ENCODE results near the gene PTPRB. TPM values are rescaled to one million over a fixed set of nuclear protein-coding genes. Genes with fewer than 3 reads are reported as not detected.
"Not testable (repeated sequence)": the region's sequence is repeated elsewhere in the genome, so short reads cannot be mapped to it uniquely, and the experiment has no call there.

Gene PTPRB
- total and polyA plus RNA-seq, 2 donors (not counting 3 experiments of a cell fraction or from before 2014, with no cell fraction given) = 64.1 to 151 TPM

DNA sequence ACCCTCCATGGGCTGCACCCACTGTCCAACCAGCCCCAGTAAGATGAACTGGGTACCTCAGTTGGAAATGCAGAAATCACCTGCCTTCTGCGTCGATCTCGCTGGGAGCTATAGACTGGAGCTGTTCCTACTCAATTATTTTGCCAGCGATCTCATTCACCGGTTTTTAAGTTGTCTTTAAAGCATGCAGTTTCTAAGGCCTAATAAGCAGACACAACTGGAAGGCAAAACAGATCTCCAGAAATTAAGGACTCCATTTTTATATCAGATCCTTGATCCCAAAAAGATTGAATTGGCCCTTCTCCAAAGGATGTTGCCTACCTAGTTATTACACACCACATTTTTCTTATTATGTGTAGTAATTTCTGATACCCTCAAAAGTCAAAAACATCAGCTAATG is 139.7 kb downstream of the PTPRB start:
- Histone ChIP-seq H3K9ac (replicated peaks; ENCODE audit: extremely low read depth, insufficient read depth, low read length) (no peak overlapping the region), H3K27me3 (ENCODE audit: control insufficient read depth in 2 of 2, insufficient read depth in 2 of 2, low read length in 2 of 2) (no peaks in the 10 kb centered on the region), H2AFZ (ENCODE audit: low read depth, low read length) (no peak overlapping the region), H3K79me2 (ENCODE audit: control insufficient read depth, insufficient read depth, low read length) (no peaks in the 10 kb centered on the region), H3K4me1 (ENCODE audit: control insufficient read depth, extremely low read depth, insufficient read depth, low read length) (no peaks in the 10 kb centered on the region), H4K20me1 (replicated peaks; ENCODE audit: control insufficient read depth, extremely low read depth, insufficient read depth, low read length) (no peaks in the 10 kb centered on the region), H3K27ac (ENCODE audit: insufficient read depth, low read depth, low read length) (no peak overlapping the region), H3K4me3 (replicated peaks in 1 of 3; ENCODE audit: insufficient read depth in 1 of 3, low read depth in 1 of 3, low read length in 3 of 3) (no peak overlapping the region), H3K9me1 (replicated peaks; ENCODE audit: control insufficient read depth, extremely low read depth, insufficient read depth, low read length) (no peaks in the 10 kb centered on the region), H3K4me2 (ENCODE audit: insufficient read depth, low read length) (no peak overlapping the region), H3K9me3 (replicated peaks; ENCODE audit: control insufficient read depth, insufficient read depth, low read length) (no peaks in the 10 kb centered on the region), H3K36me3 (ENCODE audit: control insufficient read depth in 2 of 2, extremely low read depth in 1 of 2, insufficient read depth in 2 of 2, low read length in 2 of 2) (no peaks in the 10 kb centered on the region)
- DNase-seq (ENCODE audit: low read depth, low spot score) (no peak), FAIRE-seq (no peak)
- dilution Hi-C loops (cut with MboI; ENCODE audit: extremely low pct_ligation_motif_present, low sequenced_read_pairs) (no loop called here), intact Hi-C loops (cut with micrococcal nuclease) (no loop called here)
- no TSS peak for BruUV-seq (replicated peaks)
- ChIA-PET POLR2A (no interaction called here), CTCF (interaction anchor here (1.2 kb wide), 1 partner anchor 10 kb away, joined by 3 read pairs; no protein-coding TSS in a partner anchor)
- TF ChIP-seq GATA2 (IDR thresholded peaks at IDR 0.05; ENCODE audit: insufficient read depth, insufficient read length, low read depth, low read length) (no peak), JUN (IDR thresholded peaks at IDR 0.05; ENCODE audit: borderline replicate concordance, insufficient read depth, insufficient read length, low read depth) (no peak), POLR2A (IDR thresholded peaks at IDR 0.05; ENCODE audit: low read depth, low read length) (no peak), POLR2AphosphoS5 (IDR thresholded peaks at IDR 0.05; ENCODE audit: insufficient read depth, low read depth, low read length) (no peak), FOS (IDR thresholded peaks at IDR 0.05; ENCODE audit: borderline replicate concordance, insufficient read depth, low read length) (no peak), MYC (IDR thresholded peaks at IDR 0.05; ENCODE audit: low read depth, low read length) (no peak), EZH2 (IDR thresholded peaks at IDR 0.05; ENCODE audit: borderline replicate concordance, low read depth, low read length, severe bottlenecking) (no peak)
- TF ChIP-seq, protein P1, sequence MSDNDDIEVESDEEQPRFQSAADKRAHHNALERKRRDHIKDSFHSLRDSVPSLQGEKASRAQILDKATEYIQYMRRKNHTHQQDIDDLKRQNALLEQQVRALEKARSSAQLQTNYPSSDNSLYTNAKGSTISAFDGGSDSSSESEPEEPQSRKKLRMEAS (IDR thresholded peaks at IDR 0.05; ENCODE audit: insufficient read depth, insufficient read length) = no peak
- TF ChIP-seq, protein P2, sequence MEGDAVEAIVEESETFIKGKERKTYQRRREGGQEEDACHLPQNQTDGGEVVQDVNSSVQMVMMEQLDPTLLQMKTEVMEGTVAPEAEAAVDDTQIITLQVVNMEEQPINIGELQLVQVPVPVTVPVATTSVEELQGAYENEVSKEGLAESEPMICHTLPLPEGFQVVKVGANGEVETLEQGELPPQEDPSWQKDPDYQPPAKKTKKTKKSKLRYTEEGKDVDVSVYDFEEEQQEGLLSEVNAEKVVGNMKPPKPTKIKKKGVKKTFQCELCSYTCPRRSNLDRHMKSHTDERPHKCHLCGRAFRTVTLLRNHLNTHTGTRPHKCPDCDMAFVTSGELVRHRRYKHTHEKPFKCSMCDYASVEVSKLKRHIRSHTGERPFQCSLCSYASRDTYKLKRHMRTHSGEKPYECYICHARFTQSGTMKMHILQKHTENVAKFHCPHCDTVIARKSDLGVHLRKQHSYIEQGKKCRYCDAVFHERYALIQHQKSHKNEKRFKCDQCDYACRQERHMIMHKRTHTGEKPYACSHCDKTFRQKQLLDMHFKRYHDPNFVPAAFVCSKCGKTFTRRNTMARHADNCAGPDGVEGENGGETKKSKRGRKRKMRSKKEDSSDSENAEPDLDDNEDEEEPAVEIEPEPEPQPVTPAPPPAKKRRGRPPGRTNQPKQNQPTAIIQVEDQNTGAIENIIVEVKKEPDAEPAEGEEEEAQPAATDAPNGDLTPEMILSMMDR (IDR thresholded peaks at IDR 0.05; ENCODE audit: extremely low read depth in 1 of 2, insufficient read depth in 1 of 2, low read depth in 1 of 2, low read length in 2 of 2) = no peak

DNA sequence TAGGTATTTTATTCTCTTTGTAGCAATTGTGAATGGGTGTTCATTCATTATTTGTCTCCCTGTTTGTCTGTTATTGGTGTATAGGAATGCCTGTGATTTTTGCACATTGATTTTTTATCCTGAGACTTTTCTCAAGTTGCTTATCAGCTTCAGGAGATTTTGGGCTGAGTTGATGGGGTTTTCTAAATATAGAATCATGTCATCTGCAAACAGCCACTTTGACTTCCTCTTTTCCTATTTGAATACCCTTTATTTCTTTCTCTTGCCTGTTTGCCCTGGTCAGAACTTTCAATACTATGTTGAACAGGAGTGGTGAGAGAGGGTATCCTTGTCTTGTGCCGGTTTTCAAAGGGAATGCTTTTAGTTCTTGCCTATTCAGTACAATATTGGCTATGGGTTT is 144.3 kb downstream of the PTPRB start:
- FAIRE-seq; POLR2A ChIA-PET; H2AFZ ChIP-seq (ENCODE audit: low read depth, low read length); intact Hi-C loops (cut with micrococcal nuclease); H3K4me3 ChIP-seq (replicated peaks in 1 of 3; ENCODE audit: insufficient read depth in 1 of 3, low read depth in 1 of 3, low read length in 3 of 3); H3K9me3 ChIP-seq (replicated peaks; ENCODE audit: control insufficient read depth, insufficient read depth, low read length); dilution Hi-C loops (cut with MboI; ENCODE audit: extremely low pct_ligation_motif_present, low sequenced_read_pairs); H3K4me1 ChIP-seq (ENCODE audit: control insufficient read depth, extremely low read depth, insufficient read depth, low read length); H3K9me1 ChIP-seq (replicated peaks; ENCODE audit: control insufficient read depth, extremely low read depth, insufficient read depth, low read length); H3K27me3 ChIP-seq (ENCODE audit: control insufficient read depth in 2 of 2, insufficient read depth in 2 of 2, low read length in 2 of 2); H3K4me2 ChIP-seq (ENCODE audit: insufficient read depth, low read length); BruUV-seq (replicated peaks); DNase-seq (ENCODE audit: low read depth, low spot score); H3K27ac ChIP-seq (ENCODE audit: insufficient read depth, low read depth, low read length); H3K36me3 ChIP-seq (ENCODE audit: control insufficient read depth in 2 of 2, extremely low read depth in 1 of 2, insufficient read depth in 2 of 2, low read length in 2 of 2); H3K9ac ChIP-seq (replicated peaks; ENCODE audit: extremely low read depth, insufficient read depth, low read length); H3K79me2 ChIP-seq (ENCODE audit: control insufficient read depth, insufficient read depth, low read length); H4K20me1 ChIP-seq (replicated peaks; ENCODE audit: control insufficient read depth, extremely low read depth, insufficient read depth, low read length): not testable (repeated sequence)
- CTCF ChIA-PET = interaction anchor here (1.1 kb wide), 1 partner anchor 27 kb away, joined by 6 read pairs; no protein-coding TSS in a partner anchor

DNA sequence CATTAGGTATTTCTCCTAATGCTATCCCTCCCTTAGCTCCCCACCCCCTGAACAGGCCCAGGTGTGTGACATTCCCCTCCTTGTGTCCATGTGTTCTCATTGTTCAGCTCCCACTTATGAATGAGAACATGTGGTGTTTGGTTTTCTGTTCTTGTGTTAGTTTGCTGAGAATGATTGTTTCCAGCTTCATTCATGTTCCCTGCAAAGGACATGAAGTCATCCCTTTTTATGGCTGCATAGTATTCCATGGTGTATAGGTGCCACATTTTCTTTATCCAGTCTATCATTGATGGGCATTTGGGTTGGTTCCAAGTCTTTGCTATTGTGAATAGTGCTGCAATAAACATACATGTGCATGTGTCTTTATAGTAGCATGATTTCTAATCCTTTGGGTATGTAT is 146.3 kb downstream of the PTPRB start:
- H4K20me1 ChIP-seq (replicated peaks; ENCODE audit: control insufficient read depth, extremely low read depth, insufficient read depth, low read length); H3K27ac ChIP-seq (ENCODE audit: insufficient read depth, low read depth, low read length); dilution Hi-C loops (cut with MboI; ENCODE audit: extremely low pct_ligation_motif_present, low sequenced_read_pairs); H3K9ac ChIP-seq (replicated peaks; ENCODE audit: extremely low read depth, insufficient read depth, low read length); H3K27me3 ChIP-seq (ENCODE audit: control insufficient read depth in 2 of 2, insufficient read depth in 2 of 2, low read length in 2 of 2); POLR2A ChIA-PET; H3K79me2 ChIP-seq (ENCODE audit: control insufficient read depth, insufficient read depth, low read length); H2AFZ ChIP-seq (ENCODE audit: low read depth, low read length); H3K9me1 ChIP-seq (replicated peaks; ENCODE audit: control insufficient read depth, extremely low read depth, insufficient read depth, low read length); CTCF ChIA-PET; H3K9me3 ChIP-seq (replicated peaks; ENCODE audit: control insufficient read depth, insufficient read depth, low read length); H3K4me3 ChIP-seq (replicated peaks in 1 of 3; ENCODE audit: insufficient read depth in 1 of 3, low read depth in 1 of 3, low read length in 3 of 3); FAIRE-seq; BruUV-seq (replicated peaks); H3K4me1 ChIP-seq (ENCODE audit: control insufficient read depth, extremely low read depth, insufficient read depth, low read length); H3K4me2 ChIP-seq (ENCODE audit: insufficient read depth, low read length); DNase-seq (ENCODE audit: low read depth, low spot score); H3K36me3 ChIP-seq (ENCODE audit: control insufficient read depth in 2 of 2, extremely low read depth in 1 of 2, insufficient read depth in 2 of 2, low read length in 2 of 2): not testable (repeated sequence)
- intact Hi-C loops (cut with micrococcal nuclease) = loop anchor here (2.0 kb wide), 1 partner anchor 20 kb away; no protein-coding TSS in a partner anchor
